Vagina (tissue), 2 donors: ENCODE data around the gene ASTN1. TPM values are rescaled to one million over a fixed set of nuclear protein-coding genes. Genes with fewer than 3 reads are reported as not detected.

Experiments used
- DNase-seq, 2 donors: peaks; one replicate each; pipeline ENCODE4 v3.0.0-alpha.2; 2017; ENCODE audit errors: extremely low spot score in 2 of 2
- H3K27ac ChIP-seq: fragments of 200-600 bp; sonication (generic); one replicate; pipeline ENCODE4 v1.5.1; 2019
- H3K27me3 ChIP-seq: fragments of 200-600 bp; sonication (generic); one replicate; pipeline ENCODE4 v1.5.1; 2019
- H3K36me3 ChIP-seq, 2 donors: fragments of 200-600 bp; sonication (generic); one replicate each; pipeline ENCODE4 v1.5.1; 2017 to 2019
- H3K4me1 ChIP-seq: fragments of 200-600 bp; sonication (generic); one replicate; pipeline ENCODE4 v1.5.1; 2019
- H3K4me3 ChIP-seq, 2 donors: fragments of 200-600 bp; sonication (generic); 1 replicate in 1 of 2; 2 replicates in 1 of 2; pipeline ENCODE4 v1.5.1; 2016 to 2019
- H3K9me3 ChIP-seq: fragments of 200-600 bp; sonication (generic); one replicate; pipeline ENCODE4 v1.5.1; 2019
- CTCF ChIP-seq, 3 experiments: fragments of 450-650 bp in 2 of 3; fragments of 200-600 bp in 1 of 3; sonication (generic) in 1 of 3; IDR thresholded peaks; one replicate each; pipeline ENCODE4 v1.5.1; 2017 to 2019; ENCODE audit warnings: antibody characterized with exemption in 3 of 3, mild to moderate bottlenecking in 2 of 3, moderate library complexity in 2 of 3
- POLR2A ChIP-seq, 2 donors: fragments of 450-650 bp; IDR thresholded peaks; one replicate each; pipeline ENCODE4 v1.6.1; 2017; ENCODE audit warnings: antibody characterized with exemption in 2 of 2, mild to moderate bottlenecking in 2 of 2, moderate library complexity in 2 of 2
- POLR2AphosphoS5 ChIP-seq, 2 donors: sonication (generic); formaldehyde crosslinking; IDR thresholded peaks; one replicate each; pipeline ENCODE4 v1.9.0; 2017; ENCODE audit warnings: antibody characterized with exemption in 2 of 2, mild to moderate bottlenecking in 2 of 2, low read depth in 1 of 2; ENCODE audit not compliant: insufficient read depth in 1 of 2
- intact Hi-C: fragments of 100-400 bp; cut with DNase I; formaldehyde crosslinking; loops from one replicate; pipeline ENCODE4 v1.15.1; 2023
- total RNA-seq: library from RNA; depleted of rRNA; stranded (reverse); fragments of >200 nt; gene quantifications from one replicate; pipeline ENCODE4 v1.2.3, GENCODE V29; 2016

Gene ASTN1
- total RNA-seq, 1 donor from 2014 or later: 4.2 TPM

GRCh38 chr1:176820391-176821031, 344.0 kb downstream of the ASTN1 start:
- intact Hi-C loops: no loop called here
- H3K4me3 ChIP-seq: no peak overlapping the region
- no peak for DNase-seq
- TF ChIP-seq POLR2A (IDR thresholded peaks at IDR 0.05): no peak
- TF ChIP-seq CTCF (IDR thresholded peaks at IDR 0.05): no peak
- no peak for TF ChIP-seq POLR2AphosphoS5 (IDR thresholded peaks at IDR 0.05; ENCODE audit: insufficient read depth in 1 of 2, low read depth in 1 of 2)
- H3K4me1 ChIP-seq: no peaks in the 10 kb centered on the region
- H3K36me3 ChIP-seq: no peaks in the 10 kb centered on the region
- H3K27ac ChIP-seq: no peak overlapping the region
- H3K27me3 ChIP-seq: no peaks in the 10 kb centered on the region
- H3K9me3 ChIP-seq: no peaks in the 10 kb centered on the region

- H3K9me3 ChIP-seq: no peaks in the 10 kb centered on the region
- H3K4me1 ChIP-seq: no peaks in the 10 kb centered on the region
- H3K27ac ChIP-seq: no peak overlapping the region
- H3K27me3 ChIP-seq: no peaks in the 10 kb centered on the region
- no peak overlapping the region for H3K4me3 ChIP-seq
- H3K36me3 ChIP-seq: no peaks in the 10 kb centered on the region
- no peak for DNase-seq
- TF ChIP-seq POLR2A (IDR thresholded peaks at IDR 0.05) (no peak), CTCF (IDR thresholded peaks at IDR 0.05) (no peak), POLR2AphosphoS5 (IDR thresholded peaks at IDR 0.05; ENCODE audit: insufficient read depth in 1 of 2, low read depth in 1 of 2) (no peak)
- intact Hi-C loops: no loop called here
Measured at GRCh38 chr1:176816232-176816631, 348.3 kb downstream of the ASTN1 start.

DNA sequence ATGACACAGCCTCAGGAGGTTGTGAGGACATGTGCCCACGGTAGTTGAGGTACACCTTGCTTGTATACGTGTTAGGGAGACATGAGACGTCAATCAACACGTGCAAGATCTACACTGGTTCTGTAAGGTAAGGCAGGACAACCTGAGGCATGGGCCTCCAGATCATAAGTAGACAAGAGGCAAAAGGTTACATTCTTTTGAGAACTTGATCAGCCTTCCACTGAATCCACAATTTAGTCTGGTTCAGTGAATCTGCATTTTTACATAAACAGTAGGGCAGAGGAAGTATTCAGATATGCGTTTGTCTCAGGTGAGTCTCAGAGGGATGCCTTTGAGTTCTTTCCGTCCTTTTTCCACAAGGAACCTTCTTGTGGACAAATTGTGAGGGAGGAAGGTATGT, 348.9 kb downstream of the ASTN1 start:
- intact Hi-C loops: no loop called here
- Histone ChIP-seq H3K4me3 (no peak overlapping the region), H3K9me3 (no peaks in the 10 kb centered on the region), H3K27ac (no peak overlapping the region), H3K36me3 (no peaks in the 10 kb centered on the region), H3K4me1 (no peaks in the 10 kb centered on the region), H3K27me3 (no peaks in the 10 kb centered on the region)
- TF ChIP-seq POLR2A (IDR thresholded peaks at IDR 0.05): no peak
- no peak for TF ChIP-seq CTCF (IDR thresholded peaks at IDR 0.05)
- TF ChIP-seq POLR2AphosphoS5 (IDR thresholded peaks at IDR 0.05; ENCODE audit: insufficient read depth in 1 of 2, low read depth in 1 of 2): no peak
- no peak for DNase-seq

- intact Hi-C loops: no loop called here
- no peak overlapping the region for H3K27ac ChIP-seq
Measured at GRCh38 chr1:176811511-176812288, 352.8 kb downstream of the ASTN1 start.

More at GRCh38 chr1:176811511-176812288, 352.8 kb downstream of the ASTN1 start:
- H3K9me3 ChIP-seq: no peaks in the 10 kb centered on the region
- H3K4me3 ChIP-seq: no peak overlapping the region
- H3K4me1 ChIP-seq: no peaks in the 10 kb centered on the region
- TF ChIP-seq POLR2AphosphoS5 (IDR thresholded peaks at IDR 0.05; ENCODE audit: insufficient read depth in 1 of 2, low read depth in 1 of 2) (no peak), CTCF (IDR thresholded peaks at IDR 0.05) (no peak), POLR2A (IDR thresholded peaks at IDR 0.05) (no peak)
- H3K27me3 ChIP-seq: no peaks in the 10 kb centered on the region
- no peak for DNase-seq
- H3K36me3 ChIP-seq: no peaks in the 10 kb centered on the region
